CD14-positive monocyte (primary cell): Measurements from ENCODE around the gene SAMD3. TPM values are rescaled to one million over a fixed set of nuclear protein-coding genes. Genes with fewer than 3 reads are reported as not detected.

Experiments used
- DNase-seq, 3 donors: peaks; one replicate each; pipeline ENCODE4 v3.0.0-alpha.2; 2011 to 2022
- H2AFZ ChIP-seq: 2 replicates; pipeline ENCODE4 v1.6.0; 2012; ENCODE audit warnings: mild to moderate bottlenecking, low read depth, low read length, inconsistent platforms; ENCODE audit not compliant: insufficient read depth, poor library complexity, severe bottlenecking
- H3K27ac ChIP-seq, 2 donors: 1 replicate in 1 of 2; 2 replicates in 1 of 2; pipeline ENCODE4 v1.5.1; 2012 to 2013; ENCODE audit warnings: low read length in 2 of 2, control low read depth in 1 of 2, inconsistent platforms in 1 of 2, low read depth in 1 of 2, mild to moderate bottlenecking in 1 of 2
- H3K27me3 ChIP-seq, 2 donors: one replicate each; pipeline versions ENCODE4 v1.6.0 to v1.6.1; 2011 to 2013; ENCODE audit warnings: low read length in 2 of 2; ENCODE audit not compliant: control insufficient read depth in 2 of 2, insufficient read depth in 2 of 2
- H3K36me3 ChIP-seq, 2 donors: replicated peaks in 1 of 2; 1 replicate in 1 of 2; 2 replicates in 1 of 2; pipeline versions ENCODE4 v1.5.1 to v1.6.1; 2012 to 2013; ENCODE audit warnings: low read length in 2 of 2, control low read depth in 1 of 2, inconsistent platforms in 1 of 2, mild to moderate bottlenecking in 1 of 2; ENCODE audit not compliant: insufficient read depth in 2 of 2, control insufficient read depth in 1 of 2
- H3K4me1 ChIP-seq, 2 donors: 1 replicate in 1 of 2; 2 replicates in 1 of 2; pipeline versions ENCODE4 v1.5.1 to v1.6.1; 2012 to 2013; ENCODE audit warnings: low read length in 2 of 2, control low read depth in 1 of 2, inconsistent platforms in 1 of 2, mild to moderate bottlenecking in 1 of 2, moderate library complexity in 1 of 2; ENCODE audit not compliant: insufficient read depth in 2 of 2, control insufficient read depth in 1 of 2
- H3K4me2 ChIP-seq: replicated peaks from 2 replicates; pipeline ENCODE3; 2012; ENCODE audit warnings: low read length, moderate library complexity, mild to moderate bottlenecking; ENCODE audit not compliant: poor library complexity, severe bottlenecking; ENCODE audit errors: extremely low read depth
- H3K4me3 ChIP-seq, 3 experiments: fragments of 200-600 bp in 1 of 3; sonication (generic) in 1 of 3; replicated peaks in 1 of 3; 1 replicate in 2 of 3; 2 replicates in 1 of 3; pipeline ENCODE4 v1.5.1; 2011 to 2013; ENCODE audit warnings: low read length in 3 of 3, mild to moderate bottlenecking in 3 of 3, control low read depth in 2 of 3, low read depth in 2 of 3, inconsistent platforms in 1 of 3, moderate library complexity in 1 of 3
- H3K79me2 ChIP-seq: 2 replicates; pipeline ENCODE4 v1.6.0; 2012; ENCODE audit warnings: mild to moderate bottlenecking, control low read depth, inconsistent platforms, low read length, moderate library complexity; ENCODE audit not compliant: insufficient read depth
- H3K9ac ChIP-seq: 2 replicates; pipeline ENCODE4 v1.6.0; 2017; ENCODE audit warnings: low read length, mild to moderate bottlenecking; ENCODE audit not compliant: insufficient read depth, poor library complexity, severe bottlenecking
- H3K9me3 ChIP-seq, 2 donors: replicated peaks in 1 of 2; 1 replicate in 1 of 2; 2 replicates in 1 of 2; pipeline versions ENCODE4 v1.5.1 to v1.6.1; 2012 to 2013; ENCODE audit warnings: low read length in 2 of 2, control low read depth in 1 of 2; ENCODE audit not compliant: control insufficient read depth in 1 of 2, insufficient read depth in 1 of 2
- H4K20me1 ChIP-seq: 2 replicates; pipeline ENCODE4 v1.6.0; 2012; ENCODE audit warnings: mild to moderate bottlenecking, low read length, control low read depth, moderate library complexity; ENCODE audit not compliant: insufficient read depth
- H3K27ac Mint-ChIP-seq, 7 donors: one replicate each; pipeline ENCODE4 v1.8.0; 2020; ENCODE audit warnings: mild to moderate bottlenecking in 7 of 7, mixed read lengths in 7 of 7, moderate library complexity in 6 of 7, inconsistent platforms in 2 of 7
- H3K27me3 Mint-ChIP-seq, 3 donors: one replicate each; pipeline ENCODE4 v1.8.0; 2021 to 2022; ENCODE audit warnings: low read depth in 3 of 3, mild to moderate bottlenecking in 3 of 3, mixed read lengths in 3 of 3, moderate library complexity in 3 of 3, inconsistent platforms in 1 of 3
- H3K36me3 Mint-ChIP-seq, 2 donors: one replicate each; pipeline ENCODE4 v1.8.0; 2020; ENCODE audit warnings: mixed read lengths in 2 of 2, inconsistent platforms in 1 of 2, mild to moderate bottlenecking in 1 of 2
- H3K4me1 Mint-ChIP-seq: one replicate; pipeline ENCODE4 v1.8.0; 2020; ENCODE audit warnings: mild to moderate bottlenecking, mixed read lengths
- H3K4me3 Mint-ChIP-seq, 2 donors: one replicate each; pipeline ENCODE4 v1.8.0; 2020; ENCODE audit warnings: mild to moderate bottlenecking in 2 of 2, mixed read lengths in 2 of 2, moderate library complexity in 1 of 2
- H3K9me3 Mint-ChIP-seq, 7 donors: one replicate each; pipeline ENCODE4 v1.8.0; 2020 to 2022; ENCODE audit warnings: mixed read lengths in 7 of 7, mild to moderate bottlenecking in 6 of 7, moderate library complexity in 6 of 7, inconsistent platforms in 2 of 7
- CTCF ChIP-seq: fragments of 200-600 bp; IDR thresholded peaks from one replicate; pipeline ENCODE4 v1.8.0; 2022; ENCODE audit warnings: antibody characterized with exemption, mild to moderate bottlenecking
- WGBS: methylation state at CpG from one replicate; pipeline ENCODE4 v1.1.5; 2013; ENCODE audit warnings: missing lambda C conversion rate; ENCODE audit not compliant: insufficient coverage; 5-methylcytosine and 5-hydroxymethylcytosine counted together
- intact Hi-C, 2 donors: fragments of 100-400 bp; cut with micrococcal nuclease; formaldehyde crosslinking; loops; one replicate each; pipeline versions ENCODE4 v1.15.0 to v1.15.1; 2023
- polyA plus RNA-seq, 3 donors: library from polyadenylated mRNA; depleted of rRNA in 1 of 3; unstranded in 2 of 3; stranded (reverse) in 1 of 3; fragments of 300-500 nt in 2 of 3; fragments of >200 nt in 1 of 3; fragmentation: Illumina TruSeq in 2 of 3; gene quantifications; 1 replicate in 2 of 3; 2 replicates in 1 of 3; pipeline ENCODE4 v1.2.3, GENCODE V29; 2012 to 2021

SAMD3 gene
- polyA plus RNA-seq, 3 donors: 0.33 to 0.49 TPM; not detected in 1

GRCh38 chr6:130143709-130144108 lies 79.0 kb downstream of the SAMD3 start:
- Histone ChIP-seq H3K9me3 (no peaks in the 10 kb centered on the region), H3K27ac (no peak overlapping the region), H3K79me2 (no peaks in the 10 kb centered on the region), H3K4me1 (peaks cover 13 to 22% of the 10 kb centered on the region in 2 donors), H3K4me3 (no peak overlapping the region), H2AFZ (no peak overlapping the region), H3K36me3 (peaks cover 0 to 9% of the 10 kb centered on the region in 2 donors), H4K20me1 (no peaks in the 10 kb centered on the region), H3K4me2 (no peak overlapping the region), H3K9ac (no peak overlapping the region), H3K27me3 (no peaks in the 10 kb centered on the region)
- Mint-ChIP-seq H3K36me3 (peaks cover 24 to 29% of the 10 kb centered on the region in 2 donors), H3K4me1 (peaks cover 20% of the 10 kb centered on the region), H3K27me3 (peaks cover 0 to 2% (median 0%) of the 10 kb centered on the region in 3 donors), H3K27ac (no peak overlapping the region), H3K9me3 (peaks cover 0 to 3% (median 0%) of the 10 kb centered on the region in 7 donors), H3K4me3 (no peak overlapping the region)
- no peak for DNase-seq
- 67% methylated on average over 1 of the region's 3 CpGs for WGBS
- no peak for TF ChIP-seq CTCF
- intact Hi-C loops: no loop called here

GRCh38 chr6:130140084-130140483 lies 82.7 kb downstream of the SAMD3 start:
- Mint-ChIP-seq H3K4me1 (peaks cover 20% of the 10 kb centered on the region), H3K36me3 (peaks cover 33 to 55% of the 10 kb centered on the region in 2 donors)

More at GRCh38 chr6:130140084-130140483, 82.7 kb downstream of the SAMD3 start:
- no peak overlapping the region for H2AFZ ChIP-seq
- no peak for TF ChIP-seq CTCF
- no peaks in the 10 kb centered on the region for H3K27me3 ChIP-seq
- no peaks in the 10 kb centered on the region for H3K79me2 ChIP-seq
- no peaks in the 10 kb centered on the region for H3K9me3 ChIP-seq
- peaks cover 0 to 4% (median 0%) of the 10 kb centered on the region in 7 donors for H3K9me3 Mint-ChIP-seq
- H3K4me3 ChIP-seq: peak overlapping the region in 1 of 3 experiments; percentile 40
- H4K20me1 ChIP-seq: no peaks in the 10 kb centered on the region
- peak overlapping the region in 5 of 7 donors; percentile 81 to 94 (median 91) for H3K27ac Mint-ChIP-seq
- peaks cover 4 to 31% of the 10 kb centered on the region in 2 donors for H3K36me3 ChIP-seq
- peak; percentile 36 to 64 (median 58) for DNase-seq
- peak overlapping the region in 1 of 2 donors; percentile 74 for H3K27ac ChIP-seq
- WGBS: no CpG with 5 or more reads among the region's 2 CpGs
- H3K4me1 ChIP-seq: peaks cover 13 to 22% of the 10 kb centered on the region in 2 donors
- no peaks in the 10 kb centered on the region for H3K27me3 Mint-ChIP-seq
- peak overlapping the region; percentile 40 for H3K9ac ChIP-seq
- intact Hi-C loops: no loop called here
- H3K4me2 ChIP-seq: peak overlapping the region; percentile 41
- no peak overlapping the region for H3K4me3 Mint-ChIP-seq
